Choroid plexus epithelial cell (primary cell): Measurements from ENCODE around the gene C2CD5.
"Not testable (repeated sequence)": the region's sequence is repeated elsewhere in the genome, so short reads cannot be mapped to it uniquely, and the experiment has no call there.

ENCODE experiments used
- DNase-seq: peaks from one replicate; pipeline ENCODE4 v3.0.0-alpha.2; 2010; ENCODE audit warnings: low read depth
- H3K4me3 ChIP-seq: 2 replicates; pipeline ENCODE4 v1.5.1; 2011; ENCODE audit warnings: low read depth, mild to moderate bottlenecking, control low read depth, low read length, moderate library complexity
- TF ChIP-seq, protein P1 (sequence below): conservative IDR thresholded peaks from 2 replicates; pipeline ENCODE4 v1.5.1; 2011; ENCODE audit warnings: low read depth, mild to moderate bottlenecking, control low read depth, inconsistent platforms, low read length, moderate library complexity

C2CD5 gene

DNA sequence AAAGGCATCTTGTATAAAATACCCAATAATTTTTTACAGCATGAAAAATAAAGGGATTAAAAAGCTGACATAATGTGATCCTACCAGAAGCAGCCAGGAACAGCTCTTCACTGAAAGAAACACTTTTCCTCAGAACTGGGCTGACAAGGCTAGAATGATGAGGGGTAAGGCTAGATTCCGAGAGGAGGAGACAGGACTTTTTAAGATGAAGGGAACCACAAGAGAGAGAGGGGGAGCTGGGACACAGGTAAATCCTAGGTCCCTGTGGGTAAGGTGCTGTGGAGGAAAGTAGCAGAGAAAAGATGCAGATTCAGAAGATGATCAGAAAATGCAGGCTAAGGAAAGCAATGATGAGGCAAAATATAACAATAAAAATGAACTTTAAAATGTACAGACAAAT is 29.5 kb downstream of the C2CD5 start:
- DNase-seq: no peak
- TF ChIP-seq, protein P1, sequence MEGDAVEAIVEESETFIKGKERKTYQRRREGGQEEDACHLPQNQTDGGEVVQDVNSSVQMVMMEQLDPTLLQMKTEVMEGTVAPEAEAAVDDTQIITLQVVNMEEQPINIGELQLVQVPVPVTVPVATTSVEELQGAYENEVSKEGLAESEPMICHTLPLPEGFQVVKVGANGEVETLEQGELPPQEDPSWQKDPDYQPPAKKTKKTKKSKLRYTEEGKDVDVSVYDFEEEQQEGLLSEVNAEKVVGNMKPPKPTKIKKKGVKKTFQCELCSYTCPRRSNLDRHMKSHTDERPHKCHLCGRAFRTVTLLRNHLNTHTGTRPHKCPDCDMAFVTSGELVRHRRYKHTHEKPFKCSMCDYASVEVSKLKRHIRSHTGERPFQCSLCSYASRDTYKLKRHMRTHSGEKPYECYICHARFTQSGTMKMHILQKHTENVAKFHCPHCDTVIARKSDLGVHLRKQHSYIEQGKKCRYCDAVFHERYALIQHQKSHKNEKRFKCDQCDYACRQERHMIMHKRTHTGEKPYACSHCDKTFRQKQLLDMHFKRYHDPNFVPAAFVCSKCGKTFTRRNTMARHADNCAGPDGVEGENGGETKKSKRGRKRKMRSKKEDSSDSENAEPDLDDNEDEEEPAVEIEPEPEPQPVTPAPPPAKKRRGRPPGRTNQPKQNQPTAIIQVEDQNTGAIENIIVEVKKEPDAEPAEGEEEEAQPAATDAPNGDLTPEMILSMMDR: no peak
- no peak overlapping the region for H3K4me3 ChIP-seq

GRCh38 chr12:22505826-22506225 is 38.5 kb downstream of the C2CD5 start:
- TF ChIP-seq, protein P1: no peak
- DNase-seq: no peak
- no peak overlapping the region for H3K4me3 ChIP-seq

- no peak overlapping the region for H3K4me3 ChIP-seq
- no peak for DNase-seq
- TF ChIP-seq, protein P1: no peak
Measured at GRCh38 chr12:22500100-22500499, 44.2 kb downstream of the C2CD5 start.

DNA sequence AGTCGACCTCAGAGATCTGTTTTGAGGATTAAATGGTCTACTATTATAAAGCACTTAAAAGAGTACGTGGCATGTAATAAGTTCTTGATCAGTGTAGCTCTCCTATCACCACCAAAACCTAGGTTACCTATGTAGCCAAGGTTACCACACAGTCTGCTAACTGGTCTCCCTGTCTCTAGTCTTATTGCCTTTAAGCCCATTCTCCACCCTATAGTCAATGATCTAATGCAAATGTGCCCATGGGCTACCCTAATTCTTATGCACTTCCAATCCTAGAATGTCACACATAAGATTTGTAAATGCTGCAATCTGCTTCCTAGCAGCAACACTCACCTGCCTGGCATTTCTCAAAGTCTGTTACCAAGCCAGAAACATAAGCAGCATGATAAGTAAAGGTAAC is 44.9 kb downstream of the C2CD5 start:
- no peak overlapping the region for H3K4me3 ChIP-seq
- no peak for DNase-seq
- TF ChIP-seq, protein P1: no peak

DNA sequence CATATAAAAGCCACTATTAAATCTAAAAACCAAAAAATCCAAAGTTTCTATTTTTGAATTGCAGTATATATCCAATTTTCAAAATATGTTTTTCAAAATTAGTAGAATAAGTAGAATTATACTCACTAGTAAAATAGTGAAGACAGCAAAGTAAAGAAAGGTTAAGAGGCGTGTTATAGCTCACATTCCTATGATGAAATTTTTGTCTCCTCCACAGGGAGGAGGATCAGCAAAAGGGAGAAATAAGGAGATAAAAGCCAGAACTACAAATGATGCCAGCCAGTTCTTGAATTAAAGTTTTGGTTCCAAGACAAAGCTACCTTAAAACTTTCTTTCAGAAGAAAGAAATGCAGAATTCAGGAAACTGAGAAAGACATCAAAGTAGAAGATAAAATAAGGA is 50.0 kb downstream of the C2CD5 start:
- TF ChIP-seq, protein P1: no peak
- H3K4me3 ChIP-seq: no peak overlapping the region
- DNase-seq: peak; percentile 48

- DNase-seq: no peak
- no peak overlapping the region for H3K4me3 ChIP-seq
- TF ChIP-seq, protein P1: no peak
Measured at GRCh38 chr12:22491034-22491433, 53.3 kb downstream of the C2CD5 start.

- TF ChIP-seq, protein P1: no peak
- no peak overlapping the region for H3K4me3 ChIP-seq
- DNase-seq: no peak
Measured at GRCh38 chr12:22488478-22488877, 55.9 kb downstream of the C2CD5 start.

GRCh38 chr12:22487683-22488082 is 56.7 kb downstream of the C2CD5 start:
- DNase-seq, H3K4me3 ChIP-seq: not testable (repeated sequence)
